ENCODE data around the gene OR2C1.

OR2C1 gene

DNA sequence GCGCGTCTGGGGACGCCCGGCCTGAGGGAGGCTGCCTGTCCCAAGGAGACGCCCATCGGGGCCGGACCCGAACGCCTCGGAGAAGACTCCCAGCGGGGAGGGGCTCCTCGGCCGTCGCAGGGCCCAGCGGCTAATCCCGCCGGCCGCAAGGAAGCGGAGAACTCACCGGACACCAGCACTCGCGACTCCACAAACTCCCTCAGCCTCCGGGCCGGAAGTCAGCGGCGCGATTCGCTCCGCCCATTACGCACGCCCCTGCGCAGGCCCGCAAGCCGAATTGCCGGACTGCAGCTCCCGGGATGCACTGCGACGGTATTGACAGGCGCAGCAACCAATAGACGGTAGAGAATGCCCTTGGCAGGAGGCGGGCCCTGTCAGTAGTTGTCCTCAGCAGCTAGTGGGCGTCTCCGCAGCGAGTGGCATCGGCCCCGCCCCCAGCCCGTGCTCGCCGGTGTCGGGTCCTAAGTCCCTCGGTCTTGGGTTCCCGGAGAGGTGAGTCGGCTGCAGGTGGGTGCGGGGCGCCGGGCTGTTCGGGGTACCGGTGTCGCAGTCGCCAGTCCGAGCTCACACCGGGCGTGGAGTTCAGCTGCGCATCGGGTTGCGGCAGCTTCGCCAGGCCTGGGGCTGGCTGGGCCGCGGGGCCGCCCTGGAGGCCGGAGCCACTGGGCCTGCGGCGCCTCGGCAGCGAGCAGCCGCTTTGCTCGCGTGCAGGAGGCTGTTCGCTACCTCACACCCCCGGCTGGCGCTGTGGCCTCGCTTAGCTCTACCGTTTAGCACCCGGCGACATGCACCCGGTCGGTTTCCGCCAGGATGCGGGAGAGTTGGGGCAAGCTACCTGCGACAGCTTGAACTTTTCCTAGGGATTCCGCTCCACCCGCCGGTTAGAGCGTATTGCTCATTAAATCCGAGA lies 45.3 kb downstream of the OR2C1 start, which contains the start of the genes ZNF174 and ZSCAN32:
Gene ZNF174, plus strand, starts transcription at position 437 of the 910 bp plus-strand sequence. CDS start 790 bp downstream, outside the sequence.
Gene ZSCAN32, minus strand, starts transcription at position 226 of the 910 bp plus-strand sequence. CDS start 3,447 bp downstream, outside the sequence.
- DNase-seq, result peak; percentile 100

DNA sequence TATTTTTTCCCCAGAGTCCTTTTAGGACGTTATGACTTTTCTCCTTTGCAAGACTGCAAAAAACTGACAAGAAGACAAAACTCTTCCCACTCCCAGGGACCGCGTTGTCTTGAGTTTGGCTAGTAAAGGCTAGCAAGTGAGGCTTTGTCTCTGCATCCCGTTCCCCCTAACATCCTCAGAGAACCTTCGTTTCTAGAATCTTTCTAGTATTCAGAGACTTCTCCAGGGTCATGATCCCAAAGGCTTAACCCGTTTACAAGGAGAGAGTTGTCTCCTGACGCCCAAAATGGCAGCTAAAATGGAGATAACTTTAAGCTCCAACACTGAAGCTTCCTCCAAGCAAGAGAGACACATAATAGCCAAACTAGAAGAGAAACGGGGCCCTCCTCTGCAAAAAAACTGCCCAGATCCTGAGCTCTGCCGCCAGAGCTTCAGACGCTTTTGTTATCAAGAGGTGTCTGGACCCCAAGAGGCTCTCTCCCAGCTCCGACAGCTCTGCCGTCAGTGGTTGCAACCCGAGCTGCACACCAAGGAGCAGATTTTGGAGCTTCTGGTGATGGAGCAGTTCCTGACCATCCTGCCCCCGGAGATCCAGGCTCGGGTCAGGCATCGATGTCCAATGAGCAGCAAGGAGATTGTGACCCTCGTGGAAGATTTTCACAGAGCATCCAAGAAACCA lies 46.2 kb downstream of the OR2C1 start:
- DNase-seq, result no peak

Data from femur (tissue), 1 donor.